HFFc6 (cell line): ENCODE measurements around the gene C4orf50. TPM values are rescaled to one million over a fixed set of nuclear protein-coding genes. Genes with fewer than 3 reads are reported as not detected.

ENCODE experiments used
- DNase-seq: peaks from one replicate; pipeline ENCODE4 v3.0.0-alpha.2; 2018
- H3K27ac Mint-ChIP-seq: 2 replicates; pipeline ENCODE4 v1.8.0; 2020; ENCODE audit warnings: mild to moderate bottlenecking, mixed read lengths
- H3K27me3 Mint-ChIP-seq: 2 replicates; pipeline ENCODE4 v1.8.0; 2021; ENCODE audit warnings: mild to moderate bottlenecking, moderate library complexity, mixed read lengths; ENCODE audit not compliant: insufficient read depth
- H3K36me3 Mint-ChIP-seq: 2 replicates; pipeline ENCODE4 v1.8.0; 2021; ENCODE audit warnings: low read depth, mixed read lengths
- H3K4me1 Mint-ChIP-seq: 2 replicates; pipeline ENCODE4 v1.8.0; 2020; ENCODE audit warnings: low read depth, mixed read lengths
- H3K4me3 Mint-ChIP-seq: 2 replicates; pipeline ENCODE4 v1.8.0; 2020; ENCODE audit warnings: mild to moderate bottlenecking, moderate library complexity, mixed read lengths
- H3K9me3 Mint-ChIP-seq: 2 replicates; pipeline ENCODE4 v1.8.0; 2020; ENCODE audit warnings: mild to moderate bottlenecking, mixed read lengths
- microRNA-seq: library from miRNA; unstranded; fragments of <30 nt; microRNA quantifications from one replicate; pipeline ENCODE4, GENCODE V29; 2019
- total RNA-seq, 6 experiments: library from RNA; stranded (reverse); fragmentation: NEBNext Ultra II Directional; extraction: Animal tissue kit (Norgen Biotek cat#: 25700); gene quantifications; 2 replicates in 1 of 6; 3 replicates in 5 of 6; pipeline ENCODE4 v1.2.3, GENCODE V29; 2021
- TF ChIP-seq, protein P1 (sequence below): fragments of 200-600 bp; sonication (generic); IDR thresholded peaks from 2 replicates; pipeline ENCODE4 v1.5.0; 2021; ENCODE audit warnings: antibody characterized with exemption, mild to moderate bottlenecking

Gene C4orf50
- total RNA-seq, 6 experiments from 2014 or later: not detected

DNA sequence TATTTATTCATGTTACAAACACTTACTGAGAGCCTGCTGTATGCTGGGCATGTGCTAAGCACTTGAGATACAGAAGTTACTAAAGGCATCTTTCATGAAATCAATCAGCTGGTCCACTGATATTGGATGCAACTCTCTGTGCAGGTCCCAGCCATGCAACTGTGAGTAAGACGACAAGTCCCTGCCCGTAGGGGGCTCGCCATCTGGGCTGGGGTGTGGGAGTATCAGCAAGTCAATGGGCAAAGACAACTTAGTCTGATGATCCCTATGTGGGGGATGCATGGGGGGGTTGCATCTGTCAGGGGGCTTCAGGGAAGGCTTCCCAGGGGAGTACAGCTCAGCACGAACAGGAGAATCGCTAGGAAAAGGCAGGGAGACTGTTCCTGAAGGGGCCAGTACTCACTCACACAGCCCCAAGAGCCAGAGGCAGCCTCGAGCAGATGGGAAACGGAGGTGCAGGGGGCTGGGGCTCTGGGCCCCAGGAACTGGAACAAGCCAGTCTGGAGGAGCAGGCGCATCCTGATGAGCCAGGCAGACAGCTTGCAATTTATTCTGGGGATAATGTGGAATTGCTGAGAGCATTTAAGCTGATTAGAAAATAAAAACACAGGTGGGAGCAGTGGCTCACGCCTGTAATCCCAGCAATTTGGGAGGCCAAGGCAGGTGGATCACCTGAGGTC is 165.6 kb downstream of the C4orf50 start:
- no peaks in the 10 kb centered on the region for H3K36me3 Mint-ChIP-seq
- peaks cover 28% of the 10 kb centered on the region for H3K27me3 Mint-ChIP-seq
- H3K4me1 Mint-ChIP-seq: no peaks in the 10 kb centered on the region
- H3K9me3 Mint-ChIP-seq: no peaks in the 10 kb centered on the region; the same call in 1 of the 2 replicates
- TF ChIP-seq, protein P1, sequence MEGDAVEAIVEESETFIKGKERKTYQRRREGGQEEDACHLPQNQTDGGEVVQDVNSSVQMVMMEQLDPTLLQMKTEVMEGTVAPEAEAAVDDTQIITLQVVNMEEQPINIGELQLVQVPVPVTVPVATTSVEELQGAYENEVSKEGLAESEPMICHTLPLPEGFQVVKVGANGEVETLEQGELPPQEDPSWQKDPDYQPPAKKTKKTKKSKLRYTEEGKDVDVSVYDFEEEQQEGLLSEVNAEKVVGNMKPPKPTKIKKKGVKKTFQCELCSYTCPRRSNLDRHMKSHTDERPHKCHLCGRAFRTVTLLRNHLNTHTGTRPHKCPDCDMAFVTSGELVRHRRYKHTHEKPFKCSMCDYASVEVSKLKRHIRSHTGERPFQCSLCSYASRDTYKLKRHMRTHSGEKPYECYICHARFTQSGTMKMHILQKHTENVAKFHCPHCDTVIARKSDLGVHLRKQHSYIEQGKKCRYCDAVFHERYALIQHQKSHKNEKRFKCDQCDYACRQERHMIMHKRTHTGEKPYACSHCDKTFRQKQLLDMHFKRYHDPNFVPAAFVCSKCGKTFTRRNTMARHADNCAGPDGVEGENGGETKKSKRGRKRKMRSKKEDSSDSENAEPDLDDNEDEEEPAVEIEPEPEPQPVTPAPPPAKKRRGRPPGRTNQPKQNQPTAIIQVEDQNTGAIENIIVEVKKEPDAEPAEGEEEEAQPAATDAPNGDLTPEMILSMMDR: no peak
- no peak overlapping the region for H3K4me3 Mint-ChIP-seq
- no peak overlapping the region for H3K27ac Mint-ChIP-seq
- no peak for DNase-seq

DNA sequence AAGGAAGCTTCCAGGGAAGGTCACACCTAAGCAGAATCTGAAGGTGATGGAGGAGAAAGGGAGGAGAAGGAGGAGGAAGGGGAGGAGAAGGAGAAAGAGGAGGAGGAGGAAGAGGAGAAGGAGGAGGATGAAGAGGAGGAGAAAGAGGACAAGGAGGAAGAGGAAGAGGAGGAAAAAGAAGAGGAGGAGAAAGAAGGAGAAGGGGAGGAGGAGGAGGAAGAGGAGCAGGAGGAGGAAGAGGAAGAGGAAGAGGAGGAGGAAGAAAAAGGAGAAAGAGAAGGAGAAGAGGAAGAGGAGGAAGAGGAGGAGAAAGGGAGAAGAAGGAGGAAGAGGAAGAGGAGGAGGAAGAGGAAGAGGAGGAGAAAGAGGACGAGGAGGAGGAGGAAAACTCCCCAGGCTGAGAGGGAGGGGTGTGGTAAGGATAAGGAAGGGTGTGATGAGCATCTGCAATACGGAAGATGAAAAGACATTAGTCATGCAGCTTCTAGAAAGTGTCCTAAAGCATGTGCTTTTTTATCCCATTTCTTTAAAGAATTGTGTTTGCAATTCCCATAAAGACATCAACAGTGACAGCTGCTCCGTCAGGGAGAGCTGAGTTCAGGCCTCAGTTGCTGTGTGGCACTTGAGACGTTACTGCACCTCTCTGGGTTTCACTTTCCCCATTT is 166.5 kb downstream of the C4orf50 start:
- Mint-ChIP-seq H3K27ac (no peak overlapping the region), H3K36me3 (no peaks in the 10 kb centered on the region), H3K4me1 (no peaks in the 10 kb centered on the region), H3K4me3 (no peak overlapping the region), H3K9me3 (no peaks in the 10 kb centered on the region; the same call in 1 of the 2 replicates), H3K27me3 (peaks cover 37% of the 10 kb centered on the region)
- no peak for DNase-seq
- TF ChIP-seq, protein P1: no peak

Small RNAs within 50 kb of the gene (microRNA-seq; reads per million reads assigned to microRNA genes)
- not detected for gene MIR378D1

Other genes starting within 250 kb of the C4orf50 start
- not detected for gene CRMP1, start 125.3 kb downstream of the C4orf50 start, total RNA-seq
- gene JAKMIP1, start 182.1 kb upstream of the C4orf50 start, total RNA-seq: not detected